ENCODE results near the gene ALG14. TPM values are rescaled to one million over a fixed set of nuclear protein-coding genes. Genes with fewer than 3 reads are reported as not detected.

Gene ALG14
- total and polyA plus RNA-seq, 7 experiments from 2014 or later, result 1.1 to 3.2 (median 1.7) TPM

DNA sequence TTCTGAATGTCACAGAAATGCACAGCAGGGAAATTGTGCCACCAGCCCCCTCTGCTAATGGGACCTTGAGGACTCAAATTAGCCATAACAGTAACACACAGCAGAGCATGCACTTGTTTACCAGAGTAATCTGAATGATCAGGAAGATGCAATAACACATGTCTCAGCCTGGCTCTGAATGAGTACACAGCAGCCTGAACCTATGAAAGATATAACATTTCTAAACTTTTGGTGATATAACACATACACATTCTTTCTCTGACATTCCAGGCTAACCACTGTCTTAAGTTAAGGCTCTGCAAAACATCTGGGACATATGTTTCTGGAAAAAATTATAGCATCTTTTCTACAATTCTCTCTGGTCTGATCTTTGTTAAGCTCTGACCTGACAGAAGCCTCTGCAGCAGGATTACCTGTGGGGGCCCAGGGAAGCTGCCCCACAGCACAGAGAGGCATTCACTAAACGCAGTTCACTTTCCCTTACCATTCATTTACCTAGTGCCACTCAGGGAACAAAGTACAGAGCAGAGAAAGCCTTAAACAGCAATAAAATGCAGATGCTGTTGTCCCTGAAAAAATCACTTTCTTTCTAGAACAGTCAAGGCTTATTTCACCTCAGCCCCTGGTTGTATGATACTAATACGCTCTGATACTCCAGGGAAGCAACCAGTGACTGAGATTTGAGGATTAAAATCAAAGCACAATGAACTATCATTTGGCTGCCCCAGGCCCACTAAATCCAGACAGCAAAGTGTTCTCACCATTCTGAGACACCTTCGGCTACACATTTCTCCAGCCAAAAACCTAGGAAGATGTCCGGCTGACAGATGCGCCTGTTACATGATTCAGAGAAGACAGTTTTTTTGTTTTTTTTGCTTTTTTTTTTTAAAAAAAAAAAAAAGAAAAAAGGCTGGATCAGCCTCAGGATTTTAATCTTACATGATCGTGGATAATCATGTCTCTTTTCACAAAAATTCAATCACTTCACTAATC lies 91.9 kb downstream of the ALG14 start:
- no peak overlapping the region for H3K4me3 Mint-ChIP-seq
- Histone ChIP-seq H3K4me3 (ENCODE audit: low read length) (no peak overlapping the region), H3K9me3 (ENCODE audit: control insufficient read depth in 2 of 3, low read length in 3 of 3) (no peaks in the 10 kb centered on the region), H3K4me1 (ENCODE audit: control insufficient read depth in 2 of 2, insufficient read depth in 2 of 2, low read length in 2 of 2) (no peaks in the 10 kb centered on the region), H3K27me3 (ENCODE audit: control insufficient read depth in 2 of 2, insufficient read depth in 2 of 2, low read length in 2 of 2) (no peaks in the 10 kb centered on the region), H3K27ac (ENCODE audit: low read depth, low read length) (no peak overlapping the region), H3K36me3 (ENCODE audit: control insufficient read depth in 2 of 3, insufficient read depth in 3 of 3, low read length in 3 of 3) (no peaks in the 10 kb centered on the region)
- H3K36me3 Mint-ChIP-seq, result peaks cover 0 to 9% (median 5%) of the 10 kb centered on the region in 5 donors
- DNase-seq, result no peak
- H3K27ac Mint-ChIP-seq, result peak overlapping the region in 6 of 9 donors; percentile 34 to 81 (median 54)
- H3K9me3 Mint-ChIP-seq, result no peaks in the 10 kb centered on the region
- no peak for ATAC-seq
- intact Hi-C loops (cut with micrococcal nuclease), result no loop called here
- POLR2A ChIA-PET, result no interaction called here
- CTCF ChIA-PET, result no interaction called here
- H3K27me3 Mint-ChIP-seq, result no peaks in the 10 kb centered on the region
- H3K4me1 Mint-ChIP-seq, result peaks cover 0 to 23% (median 14%) of the 10 kb centered on the region in 7 donors

DNA sequence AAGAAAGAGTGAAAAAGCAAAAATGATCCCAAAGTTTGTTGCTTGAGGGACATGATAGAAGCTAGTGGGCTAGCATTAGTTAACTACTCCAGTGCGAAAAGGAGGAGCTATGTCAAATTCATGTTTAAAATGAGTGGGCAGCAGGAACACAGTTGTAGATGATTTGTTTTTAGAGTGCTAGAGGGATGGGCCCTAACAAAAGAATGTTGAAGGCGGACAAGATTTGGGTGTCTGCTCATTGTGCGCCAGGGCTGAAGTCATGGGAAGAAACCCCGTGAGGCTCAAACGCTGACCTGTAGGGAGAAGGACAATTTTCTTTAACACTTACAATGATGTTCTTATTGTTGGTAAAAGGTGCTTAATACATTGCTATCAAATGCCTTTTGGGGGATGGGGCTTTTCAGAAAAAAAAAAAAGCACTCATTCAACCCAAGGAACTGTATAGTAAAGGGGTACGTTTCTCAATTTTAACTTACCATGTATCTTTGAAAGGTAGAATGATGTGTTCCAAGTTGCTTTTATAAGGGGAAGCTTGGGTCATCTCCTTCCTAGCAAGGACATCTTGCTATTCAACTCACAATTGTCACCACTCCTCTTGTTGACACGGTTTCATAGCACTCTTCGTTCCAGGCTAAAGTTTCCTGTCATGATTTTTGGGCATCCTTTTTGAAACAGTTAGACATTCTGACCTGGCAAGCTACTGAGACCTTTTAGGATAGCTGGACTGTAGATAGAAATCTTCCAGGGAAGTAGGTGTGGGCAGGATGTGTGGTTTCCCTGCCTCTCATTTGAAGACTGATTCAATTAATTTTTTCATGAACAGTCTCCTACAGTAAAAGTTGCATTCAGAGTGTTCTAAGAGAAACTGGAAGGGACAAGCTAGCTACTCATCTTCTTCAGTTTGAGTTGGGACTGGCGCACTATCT lies 92.8 kb downstream of the ALG14 start:
- ATAC-seq (no peak), DNase-seq (no peak)
- no peaks in the 10 kb centered on the region for H3K9me3 ChIP-seq (ENCODE audit: control insufficient read depth in 2 of 3, low read length in 3 of 3)
- POLR2A ChIA-PET, result interaction anchor here (0.6 kb wide), 1 partner anchor 24 kb away, joined by 3 read pairs; no protein-coding TSS in a partner anchor
- H3K36me3 ChIP-seq (ENCODE audit: control insufficient read depth in 2 of 3, insufficient read depth in 3 of 3, low read length in 3 of 3), result no peaks in the 10 kb centered on the region
- CTCF ChIA-PET, result interaction anchor here (0.6 kb wide), 1 partner anchor 124 kb away, joined by 4 read pairs; no protein-coding TSS in a partner anchor
- Mint-ChIP-seq H3K27me3 (no peaks in the 10 kb centered on the region), H3K9me3 (no peaks in the 10 kb centered on the region), H3K4me1 (peaks cover 0 to 23% (median 14%) of the 10 kb centered on the region in 7 donors), H3K36me3 (peaks cover 0 to 9% (median 5%) of the 10 kb centered on the region in 5 donors), H3K4me3 (no peak overlapping the region), H3K27ac (peak overlapping the region in 8 of 9 donors; percentile 16 to 81 (median 36))
- H3K27ac ChIP-seq (ENCODE audit: low read depth, low read length), result no peak overlapping the region
- no peaks in the 10 kb centered on the region for H3K4me1 ChIP-seq (ENCODE audit: control insufficient read depth in 2 of 2, insufficient read depth in 2 of 2, low read length in 2 of 2)
- intact Hi-C loops (cut with micrococcal nuclease), result no loop called here
- no peaks in the 10 kb centered on the region for H3K27me3 ChIP-seq (ENCODE audit: control insufficient read depth in 2 of 2, insufficient read depth in 2 of 2, low read length in 2 of 2)
- H3K4me3 ChIP-seq (ENCODE audit: low read length), result no peak overlapping the region

DNA sequence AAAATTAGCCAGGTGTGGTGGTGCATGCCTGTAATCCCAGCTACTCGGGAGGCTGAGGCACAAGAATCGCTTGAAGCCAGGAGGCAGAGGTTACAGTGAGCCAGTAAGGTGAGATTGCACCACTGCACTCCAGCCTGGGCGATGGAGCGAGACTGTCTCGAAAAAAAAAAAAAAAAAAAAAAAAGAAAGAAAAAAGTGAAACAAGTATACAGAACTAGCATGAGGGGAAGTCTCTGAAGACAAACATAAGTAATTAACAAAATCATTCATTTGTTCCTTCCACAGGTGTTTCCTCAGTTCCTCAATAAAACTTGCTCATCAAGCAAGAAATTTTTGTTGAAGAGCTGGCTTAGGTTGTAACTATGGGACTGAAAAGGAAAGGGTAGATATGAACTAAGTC lies 93.6 kb downstream of the ALG14 start:
- no peak overlapping the region for H3K4me3 Mint-ChIP-seq
- H3K36me3 ChIP-seq (ENCODE audit: control insufficient read depth in 2 of 3, insufficient read depth in 3 of 3, low read length in 3 of 3), result no peaks in the 10 kb centered on the region
- peak overlapping the region in 4 of 9 donors; percentile 4 to 30 (median 18) for H3K27ac Mint-ChIP-seq
- ChIA-PET POLR2A (interaction anchor here (0.6 kb wide), 1 partner anchor 25 kb away, joined by 3 read pairs; no protein-coding TSS in a partner anchor), CTCF (interaction anchor here (0.6 kb wide), 1 partner anchor 123 kb away, joined by 4 read pairs; no protein-coding TSS in a partner anchor)
- ATAC-seq (no peak), DNase-seq (no peak)
- H3K4me3 ChIP-seq (ENCODE audit: low read length), result no peak overlapping the region
- no peaks in the 10 kb centered on the region for H3K9me3 Mint-ChIP-seq
- peaks cover 0 to 23% (median 14%) of the 10 kb centered on the region in 7 donors for H3K4me1 Mint-ChIP-seq
- no peaks in the 10 kb centered on the region for H3K4me1 ChIP-seq (ENCODE audit: control insufficient read depth in 2 of 2, insufficient read depth in 2 of 2, low read length in 2 of 2)
- H3K27me3 Mint-ChIP-seq, result no peaks in the 10 kb centered on the region
- no peaks in the 10 kb centered on the region for H3K27me3 ChIP-seq (ENCODE audit: control insufficient read depth in 2 of 2, insufficient read depth in 2 of 2, low read length in 2 of 2)
- H3K9me3 ChIP-seq (ENCODE audit: control insufficient read depth in 2 of 3, low read length in 3 of 3), result no peaks in the 10 kb centered on the region
- intact Hi-C loops (cut with micrococcal nuclease), result no loop called here
- peaks cover 0 to 9% (median 5%) of the 10 kb centered on the region in 5 donors for H3K36me3 Mint-ChIP-seq
- no peak overlapping the region for H3K27ac ChIP-seq (ENCODE audit: low read depth, low read length)

DNA sequence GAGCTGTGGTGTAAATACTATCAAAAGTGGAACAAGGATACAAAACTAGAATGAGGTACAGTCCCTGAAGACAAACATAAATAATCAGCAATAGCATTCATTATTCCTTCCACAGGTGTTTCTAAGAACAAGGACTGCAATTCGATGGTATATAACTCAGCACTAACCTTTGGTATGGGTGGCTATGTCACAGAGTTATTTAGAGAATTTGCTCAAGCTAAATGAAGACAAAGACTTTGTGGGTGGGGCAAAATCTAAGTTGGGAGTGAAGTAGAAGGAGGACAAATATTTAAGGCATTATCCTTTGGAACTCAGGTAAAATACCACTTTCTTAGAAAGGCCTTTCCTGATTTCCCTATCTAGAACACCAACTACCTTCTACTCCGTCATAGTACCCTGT lies 94.3 kb downstream of the ALG14 start:
- no peaks in the 10 kb centered on the region for H3K9me3 ChIP-seq (ENCODE audit: control insufficient read depth in 2 of 3, low read length in 3 of 3)
- H3K27ac ChIP-seq (ENCODE audit: low read depth, low read length), result no peak overlapping the region
- H3K4me1 ChIP-seq (ENCODE audit: control insufficient read depth in 2 of 2, insufficient read depth in 2 of 2, low read length in 2 of 2), result no peaks in the 10 kb centered on the region
- no peak for ATAC-seq
- CTCF ChIA-PET, result no interaction called here
- no peak overlapping the region for H3K27ac Mint-ChIP-seq
- peaks cover 0 to 9% (median 5%) of the 10 kb centered on the region in 5 donors for H3K36me3 Mint-ChIP-seq
- no peak overlapping the region for H3K4me3 Mint-ChIP-seq
- no peak overlapping the region for H3K4me3 ChIP-seq (ENCODE audit: low read length)
- no peaks in the 10 kb centered on the region for H3K27me3 Mint-ChIP-seq
- no peaks in the 10 kb centered on the region for H3K9me3 Mint-ChIP-seq
- intact Hi-C loops (cut with micrococcal nuclease), result no loop called here
- peaks cover 0 to 22% (median 14%) of the 10 kb centered on the region in 7 donors for H3K4me1 Mint-ChIP-seq
- H3K36me3 ChIP-seq (ENCODE audit: control insufficient read depth in 2 of 3, insufficient read depth in 3 of 3, low read length in 3 of 3), result no peaks in the 10 kb centered on the region
- no peak for DNase-seq
- H3K27me3 ChIP-seq (ENCODE audit: control insufficient read depth in 2 of 2, insufficient read depth in 2 of 2, low read length in 2 of 2), result no peaks in the 10 kb centered on the region
- POLR2A ChIA-PET, result no interaction called here

DNA sequence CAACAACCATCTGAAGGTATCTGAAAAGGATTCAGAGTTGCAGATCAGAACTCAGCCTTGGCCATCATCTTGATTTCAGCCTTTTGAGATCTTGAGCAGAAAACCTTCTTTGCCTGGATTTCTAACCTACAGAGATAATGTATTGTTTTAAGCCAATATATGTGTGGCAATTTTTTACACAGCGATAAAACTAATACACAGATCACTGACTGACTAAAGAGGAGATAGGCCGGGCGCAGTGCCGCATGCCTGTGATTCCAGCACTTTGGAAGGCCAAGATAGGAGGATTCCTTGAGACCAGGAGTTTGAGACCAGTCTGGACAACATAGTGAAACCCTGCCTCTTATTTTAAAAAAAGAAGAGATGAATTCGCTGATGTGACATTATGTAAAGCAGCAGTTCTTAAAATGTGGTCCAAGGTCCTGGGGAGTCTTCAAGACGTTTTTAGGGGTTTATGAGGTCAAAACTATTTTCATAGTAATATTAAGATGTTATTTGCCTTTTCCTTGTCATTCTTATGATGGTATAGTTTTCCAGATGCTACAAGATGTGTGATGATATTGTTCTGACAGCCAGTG lies 95.7 kb downstream of the ALG14 start:
- POLR2A ChIA-PET, result no interaction called here
- no peaks in the 10 kb centered on the region for H3K27me3 ChIP-seq (ENCODE audit: control insufficient read depth in 2 of 2, insufficient read depth in 2 of 2, low read length in 2 of 2)
- DNase-seq, result no peak
- H3K4me3 Mint-ChIP-seq, result no peak overlapping the region
- no peaks in the 10 kb centered on the region for H3K9me3 ChIP-seq (ENCODE audit: control insufficient read depth in 2 of 3, low read length in 3 of 3)
- no peaks in the 10 kb centered on the region for H3K36me3 ChIP-seq (ENCODE audit: control insufficient read depth in 2 of 3, insufficient read depth in 3 of 3, low read length in 3 of 3)
- H3K27me3 Mint-ChIP-seq, result no peaks in the 10 kb centered on the region
- peaks cover 0 to 18% (median 14%) of the 10 kb centered on the region in 7 donors for H3K4me1 Mint-ChIP-seq
- intact Hi-C loops (cut with micrococcal nuclease), result no loop called here
- H3K4me3 ChIP-seq (ENCODE audit: low read length), result no peak overlapping the region
- H3K36me3 Mint-ChIP-seq, result peaks cover 0 to 5% (median 0%) of the 10 kb centered on the region in 5 donors
- ATAC-seq, result no peak
- peak overlapping the region in 1 of 9 donors; percentile 59 for H3K27ac Mint-ChIP-seq
- CTCF ChIA-PET, result interaction anchor here (0.6 kb wide), 1 partner anchor 746 kb away, joined by 6 read pairs; no protein-coding TSS in a partner anchor
- no peak overlapping the region for H3K27ac ChIP-seq (ENCODE audit: low read depth, low read length)
- H3K9me3 Mint-ChIP-seq, result no peaks in the 10 kb centered on the region
- H3K4me1 ChIP-seq (ENCODE audit: control insufficient read depth in 2 of 2, insufficient read depth in 2 of 2, low read length in 2 of 2), result no peaks in the 10 kb centered on the region

DNA sequence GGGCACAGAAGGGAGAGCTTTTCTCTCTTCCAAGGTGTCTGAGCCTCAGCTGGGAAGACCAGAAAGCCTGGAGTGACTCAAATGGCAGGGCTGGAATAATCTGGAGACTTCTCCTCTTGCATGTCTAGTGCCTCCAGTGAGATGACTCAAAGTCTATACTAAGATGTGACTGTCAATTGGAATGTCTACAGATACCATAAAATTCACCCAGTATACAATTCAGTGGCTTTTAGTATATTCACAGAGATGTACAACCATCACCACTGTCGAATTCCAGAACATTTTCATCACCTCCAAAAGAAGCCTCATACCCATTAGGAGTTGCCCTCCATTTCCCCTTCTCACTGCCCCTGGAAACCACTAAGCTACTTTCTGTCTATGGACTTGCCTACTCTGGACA lies 97.9 kb downstream of the ALG14 start:
- no peak overlapping the region for H3K4me3 Mint-ChIP-seq
- Histone ChIP-seq H3K4me1 (ENCODE audit: control insufficient read depth in 2 of 2, insufficient read depth in 2 of 2, low read length in 2 of 2) (no peaks in the 10 kb centered on the region), H3K4me3 (ENCODE audit: low read length) (no peak overlapping the region), H3K27ac (ENCODE audit: low read depth, low read length) (no peak overlapping the region), H3K9me3 (ENCODE audit: control insufficient read depth in 2 of 3, low read length in 3 of 3) (no peaks in the 10 kb centered on the region), H3K27me3 (ENCODE audit: control insufficient read depth in 2 of 2, insufficient read depth in 2 of 2, low read length in 2 of 2) (no peaks in the 10 kb centered on the region), H3K36me3 (ENCODE audit: control insufficient read depth in 2 of 3, insufficient read depth in 3 of 3, low read length in 3 of 3) (no peaks in the 10 kb centered on the region)
- H3K9me3 Mint-ChIP-seq, result no peaks in the 10 kb centered on the region
- DNase-seq (no peak), ATAC-seq (no peak)
- H3K27me3 Mint-ChIP-seq, result no peaks in the 10 kb centered on the region
- peaks cover 0 to 6% (median 5%) of the 10 kb centered on the region in 7 donors for H3K4me1 Mint-ChIP-seq
- intact Hi-C loops (cut with micrococcal nuclease), result no loop called here
- POLR2A ChIA-PET, result no interaction called here
- CTCF ChIA-PET, result interaction anchor here (0.6 kb wide), 1 partner anchor 120 kb away, joined by 4 read pairs; no protein-coding TSS in a partner anchor
- H3K27ac Mint-ChIP-seq, result no peak overlapping the region
- peaks cover 0 to 5% (median 0%) of the 10 kb centered on the region in 5 donors for H3K36me3 Mint-ChIP-seq

Measured in naive thymus-derived CD4-positive, alpha-beta T cell (primary cell).